Erythroblast (primary cell): Measurements from ENCODE around the gene ZNF836.

Experiments
- GATA1 ChIP-seq: IDR thresholded peaks from 2 replicates; pipeline ENCODE4 v1.6.1; 2011; ENCODE audit warnings: low read depth, mild to moderate bottlenecking, control low read depth, low read length, moderate library complexity
- POLR2A ChIP-seq: IDR thresholded peaks from 2 replicates; pipeline ENCODE4 v1.6.1; 2011; ENCODE audit warnings: mild to moderate bottlenecking, low read length

DNA sequence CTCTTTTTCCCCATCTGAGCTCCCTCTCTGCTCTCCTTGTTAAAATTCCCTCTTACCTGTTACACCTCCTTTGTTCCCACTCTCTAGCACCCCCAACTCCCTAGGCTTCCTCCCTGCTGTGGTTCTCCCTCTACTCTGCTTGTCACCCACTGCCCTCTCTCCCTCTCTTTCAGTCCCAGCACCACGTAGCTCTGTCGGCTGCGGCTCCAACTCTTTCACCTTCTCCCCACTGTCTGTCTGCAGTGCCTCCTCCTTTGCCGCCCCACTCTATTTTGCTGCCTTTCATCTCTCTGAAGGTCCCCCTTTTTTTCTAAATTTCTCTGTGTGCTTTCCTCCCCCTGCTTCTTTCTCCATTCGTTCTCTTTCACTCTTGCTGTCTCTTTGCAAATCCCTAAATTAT lies 1.1 kb downstream of the ZNF836 start:
- TF ChIP-seq POLR2A = no peak
- no peak for TF ChIP-seq GATA1
